Thyroid gland (tissue), 4 donors: ENCODE measurements around the gene KHDRBS1. TPM values are rescaled to one million over a fixed set of nuclear protein-coding genes. Genes with fewer than 3 reads are reported as not detected.

Experiments used
- DNase-seq, 2 donors: peaks; one replicate each; pipeline ENCODE4 v3.0.0-alpha.2; 2019
- H3K27ac ChIP-seq, 3 donors: fragments of 200-600 bp; sonication (generic); 1 replicate in 2 of 3; 2 replicates in 1 of 3; pipeline ENCODE4 v1.5.1; 2016 to 2019; ENCODE audit warnings: mild to moderate bottlenecking in 1 of 3, moderate library complexity in 1 of 3
- H3K27me3 ChIP-seq: fragments of 200-600 bp; sonication (generic); one replicate; pipeline ENCODE4 v1.5.1; 2019
- H3K36me3 ChIP-seq, 2 donors: fragments of 200-600 bp; sonication (generic); one replicate each; pipeline ENCODE4 v1.5.1; 2016 to 2019
- H3K4me1 ChIP-seq, 2 donors: fragments of 200-600 bp; sonication (generic); one replicate each; pipeline ENCODE4 v1.5.1; 2017 to 2019
- H3K4me3 ChIP-seq, 3 donors: fragments of 200-600 bp; sonication (generic); replicated peaks in 1 of 3; 1 replicate in 2 of 3; 2 replicates in 1 of 3; pipeline ENCODE4 v1.5.1; 2016; ENCODE audit warnings: mild to moderate bottlenecking in 1 of 3
- H3K9me3 ChIP-seq: fragments of 200-600 bp; sonication (generic); one replicate; pipeline ENCODE4 v1.5.1; 2017
- CTCF ChIP-seq, 6 experiments: fragments of 200-600 bp in 3 of 6; fragments of 450-650 bp in 3 of 6; sonication (generic) in 3 of 6; IDR thresholded peaks; one replicate each; pipeline ENCODE4 v1.5.1; 2016 to 2019; ENCODE audit warnings: antibody characterized with exemption in 6 of 6, mild to moderate bottlenecking in 2 of 6, inconsistent platforms in 1 of 6, moderate library complexity in 1 of 6
- POLR2A ChIP-seq, 2 donors: fragments of 450-650 bp; IDR thresholded peaks; one replicate each; pipeline ENCODE4 v1.6.1; 2017; ENCODE audit warnings: antibody characterized with exemption in 2 of 2, mild to moderate bottlenecking in 2 of 2, moderate library complexity in 1 of 2
- WGBS, 2 donors: methylation state at CpG; one replicate each; pipeline ENCODE4 v1.1.5; 2017; 5-methylcytosine and 5-hydroxymethylcytosine counted together
- intact Hi-C: fragments of 100-400 bp; cut with DNase I; formaldehyde crosslinking; loops from one replicate; pipeline ENCODE4 v1.15.1; 2023
- total RNA-seq, 4 donors: library from RNA; depleted of rRNA; stranded (reverse); fragments of >200 nt; gene quantifications; one replicate each; pipeline ENCODE4 v1.2.3, GENCODE V29; 2016

KHDRBS1 gene
- total RNA-seq, 4 donors from 2014 or later: 71.9 to 107 (median 82.5) TPM

GRCh38 chr1:31978843-31979400 is 34.7 kb upstream of the KHDRBS1 start:
- peaks cover 6 to 17% of the 10 kb centered on the region in 2 donors for H3K4me1 ChIP-seq
- no peak overlapping the region for H3K4me3 ChIP-seq
- WGBS, 2 donors: 80 to 89% methylated on average over 4 of the region's 4 CpGs
- no peaks in the 10 kb centered on the region for H3K36me3 ChIP-seq
- H3K27ac ChIP-seq: no peak overlapping the region
- no peak for TF ChIP-seq CTCF (IDR thresholded peaks at IDR 0.05)
- no peak for TF ChIP-seq POLR2A (IDR thresholded peaks at IDR 0.05)
- H3K9me3 ChIP-seq: no peaks in the 10 kb centered on the region
- DNase-seq: no peak
- H3K27me3 ChIP-seq: no peaks in the 10 kb centered on the region
- intact Hi-C loops: no loop called here

- H3K4me3 ChIP-seq: no peak overlapping the region
- 70 to 73% methylated on average over 10 of the region's 10 CpGs for WGBS, 2 donors
- no peaks in the 10 kb centered on the region for H3K27me3 ChIP-seq
- no peaks in the 10 kb centered on the region for H3K9me3 ChIP-seq
- TF ChIP-seq POLR2A (IDR thresholded peaks at IDR 0.05): no peak
- TF ChIP-seq CTCF (IDR thresholded peaks at IDR 0.05): no peak
- no peak overlapping the region for H3K27ac ChIP-seq
- no peaks in the 10 kb centered on the region for H3K36me3 ChIP-seq
- no peak for DNase-seq
- peaks cover 24 to 37% of the 10 kb centered on the region in 2 donors for H3K4me1 ChIP-seq
- intact Hi-C loops: no loop called here
Measured at GRCh38 chr1:31980835-31981455, 32.7 kb upstream of the KHDRBS1 start.

- no peak for DNase-seq
- Histone ChIP-seq H3K36me3 (no peaks in the 10 kb centered on the region), H3K27ac (no peak overlapping the region), H3K4me1 (peaks cover 24 to 37% of the 10 kb centered on the region in 2 donors), H3K4me3 (no peak overlapping the region), H3K9me3 (no peaks in the 10 kb centered on the region), H3K27me3 (no peaks in the 10 kb centered on the region)
- no peak for TF ChIP-seq CTCF (IDR thresholded peaks at IDR 0.05)
- no peak for TF ChIP-seq POLR2A (IDR thresholded peaks at IDR 0.05)
- intact Hi-C loops: no loop called here
- WGBS, 2 donors: 63 to 68% methylated on average over 2 of the region's 2 CpGs
Measured at GRCh38 chr1:31981456-31981839, 32.2 kb upstream of the KHDRBS1 start.

- no peaks in the 10 kb centered on the region for H3K27me3 ChIP-seq
- H3K27ac ChIP-seq: no peak overlapping the region
- peaks cover 20 to 32% of the 10 kb centered on the region in 2 donors for H3K4me1 ChIP-seq
- TF ChIP-seq POLR2A (IDR thresholded peaks at IDR 0.05): no peak
- TF ChIP-seq CTCF (IDR thresholded peaks at IDR 0.05): no peak
- no peak for DNase-seq
- no peak overlapping the region for H3K4me3 ChIP-seq
- H3K9me3 ChIP-seq: no peaks in the 10 kb centered on the region
- intact Hi-C loops: no loop called here
- WGBS, 2 donors: 68 to 84% methylated on average over 3 of the region's 3 CpGs
- H3K36me3 ChIP-seq: no peaks in the 10 kb centered on the region
Measured at GRCh38 chr1:31981972-31982371, 31.7 kb upstream of the KHDRBS1 start.
